Tongue (tissue), 2 donors: ENCODE measurements around the gene AKT2. TPM values are rescaled to one million over a fixed set of nuclear protein-coding genes. Genes with fewer than 3 reads are reported as not detected.
"Not testable (repeated sequence)": the region's sequence is repeated elsewhere in the genome, so short reads cannot be mapped to it uniquely, and the experiment has no call there.

Experiments used
- DNase-seq: peaks from one replicate; pipeline ENCODE4 v3.0.0-alpha.2; 2015
- total RNA-seq: library from RNA; depleted of rRNA; stranded (reverse); fragments of >200 nt; gene quantifications from one replicate; pipeline ENCODE4 v1.2.3, GENCODE V29; 2014

The AKT2 gene
- total RNA-seq, 1 donor from 2014 or later: 142 TPM

DNA sequence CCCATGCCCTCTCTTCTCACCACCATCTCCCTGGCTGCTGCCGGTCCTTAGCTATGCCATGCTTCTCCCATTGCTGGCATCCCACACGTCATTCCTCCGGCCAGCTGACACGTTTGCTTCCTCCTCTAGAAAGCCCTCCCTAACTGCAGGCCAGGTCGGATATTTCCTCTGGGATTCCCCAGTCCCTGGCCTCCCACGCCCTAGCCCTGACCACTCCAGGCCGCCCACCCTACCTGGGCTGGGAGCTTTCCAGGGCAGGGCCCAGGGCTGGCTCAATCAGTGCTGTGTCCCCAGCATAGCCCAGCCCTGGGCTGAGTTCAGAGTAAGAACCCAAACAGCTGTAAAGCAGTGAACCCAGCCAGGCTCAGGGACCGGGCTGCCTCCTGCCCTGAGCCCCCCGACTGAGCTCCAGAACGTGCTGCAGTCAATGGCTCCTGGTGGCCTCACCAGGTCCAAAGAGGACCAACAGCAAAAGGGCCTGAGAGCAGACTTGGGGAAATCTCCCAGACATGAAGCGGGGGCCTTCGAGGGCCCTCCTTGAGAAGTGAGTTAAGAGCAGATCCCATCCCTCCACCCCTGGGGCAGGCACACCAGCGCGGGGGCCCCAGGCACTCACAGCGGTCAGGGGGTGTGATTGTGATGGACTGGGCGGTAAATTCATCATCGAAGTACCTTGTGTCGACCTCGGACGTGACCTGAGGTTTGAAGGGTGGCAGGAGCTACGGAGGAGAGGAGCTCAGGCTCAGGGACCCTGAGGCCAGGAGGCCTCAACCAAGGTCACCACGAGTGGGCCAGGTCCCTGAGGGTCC is 50.5 kb downstream of the AKT2 start:
- DNase-seq: no peak

DNA sequence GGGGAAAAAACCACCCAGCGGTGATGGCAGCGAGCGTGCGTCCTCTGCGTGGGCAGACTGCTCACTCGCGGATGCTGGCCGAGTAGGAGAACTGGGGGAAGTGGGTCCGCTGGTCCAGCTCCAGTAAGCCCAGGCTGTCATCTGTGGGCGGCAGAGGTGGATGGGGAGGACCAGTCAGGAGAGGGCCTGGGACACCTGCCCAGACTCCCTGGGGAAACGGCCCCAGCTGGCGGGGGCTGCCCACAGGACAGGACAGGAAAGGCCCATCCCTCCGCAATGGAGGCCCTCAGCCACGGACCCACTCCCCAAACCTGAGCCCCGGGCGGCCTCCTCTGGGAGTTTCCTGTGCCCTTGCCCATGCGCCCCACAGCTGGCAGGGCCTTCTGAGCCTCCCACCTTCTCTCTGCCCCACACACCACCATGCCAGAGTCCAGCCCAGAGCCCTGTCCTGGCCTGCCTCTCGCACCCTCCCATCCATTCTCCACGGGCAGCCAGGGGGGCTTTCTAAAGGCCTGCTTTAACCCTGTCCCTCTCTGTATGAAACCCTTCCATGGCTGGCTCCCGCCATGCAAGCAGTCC is 51.2 kb downstream of the AKT2 start:
- no peak for DNase-seq

DNA sequence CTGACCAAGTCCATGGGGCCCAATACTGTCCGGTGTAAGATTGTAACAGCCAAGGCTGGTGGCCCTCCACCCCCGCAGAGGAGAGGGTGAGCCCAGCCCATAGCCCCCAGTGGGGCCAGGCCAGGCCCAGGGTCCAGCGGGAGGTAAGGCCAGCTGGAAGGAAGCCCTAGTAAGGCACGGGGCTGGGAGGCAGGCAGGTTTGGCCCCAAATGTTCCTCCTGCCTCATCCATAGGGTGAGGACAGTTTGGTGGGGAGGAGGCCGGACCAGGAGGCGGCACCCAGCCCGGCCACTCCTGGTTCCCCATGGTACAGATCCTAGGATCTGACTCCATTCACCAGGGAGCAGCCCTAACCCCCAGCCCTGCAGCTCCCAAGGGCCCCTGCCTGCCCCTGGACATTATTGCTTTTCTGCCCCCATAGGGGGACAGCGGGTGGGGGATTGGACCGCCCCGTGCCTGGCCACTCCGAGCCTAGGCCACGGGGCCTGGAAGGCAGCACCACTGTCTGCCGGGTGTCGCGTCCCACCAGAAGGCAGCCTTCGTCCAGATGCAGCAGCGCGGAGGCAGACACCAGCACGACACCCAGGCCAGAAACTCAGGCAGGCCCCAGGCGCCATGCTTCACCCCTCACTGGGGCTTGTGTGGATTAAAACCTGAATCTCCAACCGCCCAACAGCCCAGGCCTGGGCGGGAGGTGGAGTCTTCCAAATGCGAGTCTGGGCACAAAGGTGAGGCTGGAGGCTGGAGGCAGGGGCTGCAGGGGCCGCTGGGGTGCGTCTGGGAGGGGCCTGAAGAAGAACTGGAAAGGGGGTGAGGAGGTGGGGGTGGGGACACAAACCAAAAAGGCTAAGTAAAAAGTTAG is 52.0 kb downstream of the AKT2 start:
- no peak for DNase-seq

DNA sequence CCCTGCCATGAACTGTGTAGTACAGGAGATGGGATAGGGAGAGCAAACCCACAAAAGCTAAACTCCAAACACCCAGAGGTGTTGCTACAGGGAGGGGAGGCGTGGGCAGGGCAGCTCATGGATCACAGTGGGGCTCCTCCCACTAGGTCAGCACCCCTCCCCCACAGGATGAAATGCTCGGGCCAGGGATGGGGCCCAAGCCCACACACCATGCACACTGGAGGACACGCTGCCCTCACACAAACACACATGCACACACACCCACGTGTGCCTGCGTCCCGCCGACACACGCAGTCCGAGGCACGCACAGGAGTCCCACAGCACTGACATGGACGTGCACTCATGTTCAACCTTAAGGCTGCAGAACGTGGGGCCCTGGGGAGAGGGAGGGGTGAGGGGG is 52.7 kb downstream of the AKT2 start:
- no peak for DNase-seq

DNA sequence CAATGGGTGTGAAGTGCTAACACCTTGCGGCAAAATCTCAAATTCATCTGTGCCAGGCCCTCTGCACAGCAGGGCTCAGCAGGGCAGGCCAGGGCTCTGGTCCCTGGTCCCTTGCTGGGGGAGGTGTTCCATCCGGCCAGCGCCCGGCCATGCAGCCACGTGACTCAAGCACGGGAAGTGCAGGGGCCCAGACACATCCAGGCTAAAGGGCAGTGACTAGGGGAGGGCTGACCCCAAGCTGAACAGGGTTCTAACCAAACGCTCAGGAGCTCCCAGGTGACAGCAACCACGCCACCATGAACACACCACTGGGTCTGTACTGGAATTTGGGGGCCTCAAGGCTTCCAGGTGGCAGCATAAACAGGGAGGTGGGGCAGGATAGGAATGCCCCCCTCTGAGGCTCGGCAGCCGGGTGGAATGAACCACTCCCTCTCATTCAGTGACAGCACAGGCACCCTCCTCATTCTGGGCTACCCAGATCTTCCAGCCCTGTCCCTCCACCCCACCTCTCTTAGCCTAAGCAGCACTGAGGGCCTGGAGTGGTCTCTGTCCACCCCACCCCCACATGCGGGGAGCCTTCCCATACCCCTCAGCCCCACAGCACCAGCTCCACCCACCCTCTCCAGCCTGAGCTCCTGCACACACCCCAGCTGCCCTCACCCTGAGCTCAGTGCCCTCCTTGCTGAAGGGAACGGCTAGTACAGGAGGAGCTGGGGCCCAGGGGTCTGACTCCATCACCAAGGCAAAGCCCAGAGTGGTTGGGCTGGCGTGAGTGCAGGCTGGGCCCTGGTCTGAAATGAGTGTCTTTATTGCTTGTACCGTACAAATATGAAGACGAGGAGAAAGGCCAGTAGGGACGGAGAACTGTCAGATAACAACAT is 53.4 kb downstream of the AKT2 start:
- no peak for DNase-seq

DNA sequence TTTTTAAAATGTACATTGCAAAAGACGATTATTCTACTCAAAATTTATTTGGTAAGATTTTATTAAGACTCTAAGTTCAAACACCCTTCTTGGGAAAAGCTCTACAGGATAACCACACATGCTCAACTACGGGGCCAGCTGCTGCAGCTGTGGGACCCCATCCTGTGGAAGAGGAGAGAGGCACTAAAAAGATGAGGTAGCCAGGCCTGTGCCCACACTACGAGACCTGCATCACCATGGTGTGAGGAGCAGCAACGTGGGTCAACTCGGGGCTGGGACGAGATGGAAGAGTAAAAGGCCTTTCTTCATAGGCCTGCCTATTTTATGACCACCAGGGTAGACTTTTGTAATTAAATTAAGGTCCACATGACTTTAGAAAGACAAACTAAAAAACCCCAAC is 54.1 kb downstream of the AKT2 start:
- no peak for DNase-seq

DNA sequence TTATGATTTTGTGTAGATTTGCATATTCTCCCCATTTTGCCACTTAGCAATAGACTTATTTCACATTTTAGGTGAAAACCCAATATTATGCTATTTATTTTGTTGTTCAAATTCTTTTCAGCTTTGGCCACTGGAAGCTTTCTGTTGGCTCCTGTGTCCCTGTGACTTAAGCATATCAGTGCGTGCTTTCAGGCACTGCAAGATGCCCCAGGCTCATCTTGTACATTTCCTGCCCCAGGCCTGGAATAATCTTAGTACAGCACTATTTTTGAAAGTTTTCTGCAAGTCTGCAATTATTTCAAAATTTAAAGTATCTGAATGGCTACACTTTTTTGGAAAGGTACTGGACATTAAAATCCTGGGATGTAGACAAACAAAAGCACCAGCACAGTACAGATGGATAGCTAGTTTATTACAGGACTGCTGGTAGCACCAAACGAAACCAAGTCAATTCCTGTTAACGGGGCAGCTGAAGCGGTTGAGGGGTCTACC is 55.2 kb downstream of the AKT2 start:
- no peak for DNase-seq

DNA sequence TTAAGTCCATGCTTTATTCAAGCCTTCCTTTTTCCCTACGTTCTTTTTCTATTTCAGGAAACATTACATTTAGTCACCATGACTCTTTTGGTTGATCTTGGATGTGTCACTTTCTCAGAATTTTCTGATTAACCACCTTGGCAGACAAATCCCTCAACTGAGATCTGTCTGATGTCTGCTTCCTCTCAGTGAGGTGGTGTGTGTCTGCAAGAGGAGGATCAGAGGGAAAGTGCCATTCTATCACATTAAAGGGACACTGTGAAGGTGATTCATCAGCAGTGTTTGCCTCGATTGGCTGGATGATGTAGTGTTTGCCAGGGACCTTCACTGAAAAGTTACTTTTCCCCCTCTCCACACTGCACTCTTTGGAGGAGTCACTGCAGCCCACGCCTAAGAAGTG is 55.7 kb downstream of the AKT2 start:
- no peak for DNase-seq

DNA sequence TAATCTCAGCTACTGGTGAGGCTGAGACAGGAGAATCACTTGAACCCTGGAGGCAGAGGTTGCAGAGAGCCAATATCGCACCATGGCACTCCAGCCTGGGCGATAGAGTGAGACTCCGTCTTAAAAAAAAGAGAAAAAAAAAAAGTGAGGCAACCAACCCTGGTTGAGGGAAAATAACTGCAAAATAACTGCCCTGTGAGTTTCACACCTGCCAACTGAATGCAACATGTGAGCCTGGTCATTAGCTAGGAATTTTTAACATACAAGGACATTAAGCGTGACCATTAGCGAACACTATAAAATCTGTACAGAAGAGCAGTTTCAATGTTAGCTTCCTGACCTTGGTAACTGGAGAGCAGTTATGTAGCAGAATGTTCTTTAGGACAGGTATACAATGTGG is 56.3 kb downstream of the AKT2 start:
- no peak for DNase-seq

DNA sequence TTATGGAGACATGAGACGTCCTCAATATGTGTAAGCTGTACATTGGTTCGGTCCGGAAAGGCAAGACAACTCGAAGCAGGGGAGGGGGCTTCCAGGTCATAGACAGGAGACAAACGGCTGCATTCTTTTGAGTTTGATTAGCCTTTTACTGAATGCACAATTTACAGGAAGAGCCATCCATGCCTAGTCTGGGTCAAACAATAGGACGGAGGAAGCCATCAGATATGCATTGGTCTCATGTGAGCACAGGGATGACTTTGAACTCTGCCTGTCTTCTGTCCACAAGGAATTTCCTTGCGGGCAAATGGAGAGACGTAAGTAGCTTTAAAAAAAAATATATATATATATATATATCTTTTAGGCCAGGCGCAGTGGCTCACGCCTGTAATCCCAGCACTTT is 56.8 kb downstream of the AKT2 start:
- DNase-seq: no peak

DNA sequence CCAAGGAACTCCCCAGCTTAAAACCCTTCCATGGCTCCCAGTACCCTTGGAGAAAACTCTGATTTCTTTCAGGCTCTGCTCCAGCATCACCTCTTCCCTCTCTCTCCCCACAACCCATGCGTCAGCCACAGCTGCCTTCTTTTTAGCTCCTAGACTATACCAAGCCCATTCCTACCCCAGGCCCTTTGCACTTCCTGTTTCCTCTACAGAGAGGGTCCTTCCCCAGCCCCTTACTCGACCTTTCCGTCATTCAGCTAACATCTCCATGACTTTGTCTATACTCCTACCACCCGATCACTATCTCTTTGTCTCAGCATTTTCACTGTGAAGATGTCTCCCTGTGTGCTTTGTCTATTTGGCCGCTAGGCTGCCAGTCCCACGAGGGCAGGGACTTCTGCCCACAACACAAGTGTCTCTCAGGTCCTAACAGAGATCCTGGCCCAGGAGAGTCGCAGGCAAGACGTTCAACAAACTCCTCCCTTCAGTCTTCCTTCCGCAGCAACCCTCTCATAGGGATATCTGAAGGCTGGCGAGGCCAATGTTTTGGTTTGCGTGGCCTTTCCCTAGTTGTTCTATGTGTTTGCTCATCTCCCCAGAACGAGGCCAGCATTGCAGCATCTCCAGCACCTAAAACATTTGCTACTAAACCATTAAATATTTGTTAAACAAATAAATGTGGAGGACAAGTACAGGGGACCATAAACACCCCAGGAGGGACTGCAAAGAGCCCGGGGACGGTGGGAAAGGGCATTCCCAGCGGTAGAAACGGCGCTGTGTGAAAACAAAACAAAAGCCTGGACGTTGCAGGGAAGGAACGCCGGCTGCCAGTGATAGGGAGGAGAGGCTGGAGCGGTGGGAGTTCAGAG is 59.5 kb downstream of the AKT2 start:
- DNase-seq: no peak

DNA sequence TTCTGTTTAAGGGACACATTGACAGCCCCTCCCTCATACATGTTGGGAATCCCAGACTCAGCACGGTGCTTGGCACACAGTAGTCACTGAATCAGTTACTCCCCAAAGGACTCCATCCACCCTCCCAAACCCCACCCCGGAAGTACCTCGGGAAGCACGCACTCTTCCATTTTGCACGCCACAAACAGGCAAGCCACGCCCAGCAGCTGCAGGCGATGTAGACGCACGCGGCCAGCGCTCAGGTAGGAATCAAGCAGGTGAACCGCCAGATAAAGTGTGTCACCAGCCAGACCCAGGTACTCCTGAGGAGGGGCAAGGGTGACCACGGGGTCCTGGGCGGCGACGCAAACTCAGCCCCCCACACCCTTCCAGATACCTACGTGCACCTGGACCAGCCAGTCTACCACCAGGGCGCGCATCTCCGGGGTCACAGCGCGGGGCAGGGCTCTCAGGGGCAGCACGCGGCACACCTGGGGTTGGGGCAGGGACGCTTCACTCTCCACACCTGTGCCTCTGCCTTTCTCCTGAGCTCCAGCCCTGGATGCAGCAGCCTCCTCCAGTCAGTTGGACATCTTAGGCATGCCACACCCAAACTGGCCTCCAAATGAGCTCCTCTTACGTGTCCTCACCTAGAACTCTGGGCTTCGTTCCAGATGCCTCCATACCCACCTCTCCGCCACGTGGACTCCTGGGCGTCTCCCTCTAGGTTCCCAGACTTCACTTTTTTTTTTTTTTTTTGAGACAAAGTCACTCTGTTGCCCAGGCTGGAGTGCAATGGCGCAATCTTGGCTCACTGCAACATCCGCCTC is 60.6 kb downstream of the AKT2 start:
- no peak for DNase-seq

DNA sequence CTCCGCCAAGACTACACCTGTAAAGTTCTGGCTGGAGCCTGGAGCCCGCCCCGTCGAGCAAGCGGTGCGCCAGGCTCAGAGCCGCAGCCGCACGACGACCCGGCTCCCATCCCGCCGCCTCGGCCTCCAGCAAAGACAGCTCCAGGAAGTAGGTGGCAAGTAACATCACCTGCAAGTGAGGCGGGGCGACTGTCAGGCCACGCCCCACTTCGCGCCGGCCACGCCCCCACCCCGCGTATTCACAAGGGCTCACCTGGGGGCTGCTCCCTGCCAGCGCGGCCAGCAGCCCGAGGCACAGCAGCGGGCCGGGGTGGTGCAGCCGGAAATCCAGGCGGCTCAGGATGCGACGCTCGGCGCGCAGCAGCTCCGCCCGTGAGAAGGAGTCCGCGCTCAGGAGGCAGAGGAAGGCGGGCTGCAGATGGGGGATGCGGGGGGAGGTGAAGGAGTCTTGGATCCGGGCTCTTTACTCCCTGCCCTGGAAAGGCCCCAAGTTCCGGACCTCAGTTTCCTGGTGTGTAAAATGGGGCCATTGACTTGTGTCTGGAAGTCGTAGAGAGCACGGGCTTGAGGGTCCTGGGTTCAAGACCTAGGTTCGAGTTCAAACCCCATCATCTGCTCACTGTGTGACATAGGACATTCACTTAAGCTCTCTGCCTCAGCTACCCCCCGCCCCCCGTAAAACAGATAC is 61.9 kb downstream of the AKT2 start:
- DNase-seq: no peak

DNA sequence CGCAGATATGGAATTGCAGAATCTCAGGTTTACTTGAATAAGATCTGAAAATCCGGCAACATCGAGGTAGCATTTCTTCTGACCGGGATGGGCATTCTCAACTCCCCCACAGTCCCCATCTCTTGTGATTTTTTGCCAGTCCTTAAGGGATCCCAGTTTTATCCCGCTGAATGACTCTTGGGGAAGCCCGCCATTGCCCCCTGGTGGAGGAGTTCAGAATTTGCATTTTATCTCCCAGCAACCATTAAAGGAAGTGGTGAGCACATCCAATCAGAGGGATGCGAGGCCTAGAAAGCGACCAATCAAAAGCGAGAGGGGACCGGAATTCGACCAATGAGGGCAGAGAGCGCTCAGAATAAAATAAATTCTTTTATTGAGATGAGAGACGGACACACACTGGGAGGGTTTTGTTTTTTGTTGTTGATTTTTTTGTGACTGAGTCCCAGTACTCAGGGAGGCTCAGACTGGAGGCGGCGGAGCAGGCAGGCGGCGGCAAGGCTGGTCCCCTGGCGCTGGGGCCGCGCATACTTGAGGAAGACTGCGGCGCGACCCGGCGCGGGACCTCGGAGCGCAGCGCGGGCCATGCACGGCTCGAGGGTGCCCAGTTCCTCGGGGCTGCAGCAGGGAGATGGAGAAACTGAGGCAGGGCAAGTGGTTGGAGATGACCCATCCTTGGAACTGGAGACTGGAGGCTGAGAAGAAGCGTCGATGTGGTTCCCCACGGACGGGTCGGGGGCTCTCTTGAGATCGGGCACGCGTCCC is 63.1 kb downstream of the AKT2 start:
- peak; percentile 91 for DNase-seq

DNA sequence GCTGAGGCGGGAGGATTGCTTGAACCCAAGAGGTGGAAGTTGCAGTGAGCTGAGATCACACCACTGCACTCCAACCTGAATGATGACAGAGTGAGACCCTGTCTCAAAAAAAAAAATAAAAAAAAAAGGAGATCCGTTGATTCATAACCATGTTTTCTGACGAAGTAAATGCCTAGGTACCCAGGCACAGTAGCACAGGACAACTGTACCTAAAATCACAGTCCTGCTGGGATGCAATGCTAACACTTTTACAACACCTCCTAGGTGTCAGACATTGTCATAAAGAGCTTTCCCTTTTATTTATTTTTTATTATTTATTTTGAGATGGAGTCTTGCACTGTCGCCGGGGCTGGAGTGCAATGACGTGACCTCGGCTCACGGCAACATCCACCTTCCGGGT is 64.5 kb downstream of the AKT2 start:
- no peak for DNase-seq

DNA sequence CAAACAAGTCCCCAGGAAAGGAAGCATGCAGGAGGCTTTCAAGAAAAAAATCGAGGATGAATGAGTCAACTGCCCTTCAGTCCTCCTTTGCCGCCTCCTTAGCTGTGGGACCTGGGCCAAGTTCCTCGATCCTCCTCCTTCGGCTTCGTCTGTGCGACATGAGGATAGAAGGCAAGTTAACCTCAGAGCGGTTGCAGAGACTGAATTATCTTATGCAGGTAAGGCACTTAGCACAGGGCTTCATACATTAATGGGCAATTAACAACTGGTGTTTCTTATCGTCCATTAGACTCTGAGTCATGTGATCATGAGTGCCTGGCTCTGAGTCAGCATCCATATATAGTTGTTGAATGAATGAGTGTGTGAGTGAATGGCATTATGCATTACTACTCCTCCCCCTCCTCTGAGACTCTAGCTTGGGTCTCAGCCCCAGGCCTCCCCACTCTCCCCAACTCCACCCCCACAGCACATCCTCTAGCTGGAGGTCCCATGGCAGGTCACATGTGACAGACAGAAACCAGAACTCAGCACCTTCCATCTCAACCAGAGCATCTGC is 65.3 kb downstream of the AKT2 start:
- DNase-seq: no peak

DNA sequence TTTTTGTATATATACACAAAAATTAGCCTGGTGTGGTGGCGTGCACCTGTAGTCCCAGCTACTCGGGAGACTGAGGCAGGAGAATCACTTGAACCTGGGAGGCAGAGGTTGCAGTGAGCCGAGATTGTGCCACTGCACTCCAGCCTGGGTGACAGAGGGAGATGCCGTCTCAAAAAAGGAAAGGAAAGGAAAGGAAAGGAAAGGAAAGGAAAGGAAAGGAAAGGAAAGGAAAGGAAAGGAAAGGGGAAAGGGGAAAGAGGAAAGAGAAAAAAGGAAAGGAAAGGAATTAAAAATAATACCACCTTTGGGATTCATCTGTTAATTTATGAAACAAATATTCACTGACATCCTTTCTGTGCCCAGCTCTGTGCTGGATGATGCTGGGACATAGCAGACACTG is 66.1 kb downstream of the AKT2 start:
- not testable (repeated sequence) for DNase-seq
